HG02885 (cell line): ENCODE measurements around the gene ACOX1.
A peak's percentile ranks its signal among the peaks of the same experiment; 100 is the strongest.

Experiments
- ATAC-seq: cut with Tn5 transposase; IDR thresholded peaks from one replicate; pipeline ENCODE4 v1.9.1; 2021; ENCODE audit warnings: mild to moderate bottlenecking; ENCODE audit not compliant: unreplicated experiment, poor library complexity

Gene ACOX1

DNA sequence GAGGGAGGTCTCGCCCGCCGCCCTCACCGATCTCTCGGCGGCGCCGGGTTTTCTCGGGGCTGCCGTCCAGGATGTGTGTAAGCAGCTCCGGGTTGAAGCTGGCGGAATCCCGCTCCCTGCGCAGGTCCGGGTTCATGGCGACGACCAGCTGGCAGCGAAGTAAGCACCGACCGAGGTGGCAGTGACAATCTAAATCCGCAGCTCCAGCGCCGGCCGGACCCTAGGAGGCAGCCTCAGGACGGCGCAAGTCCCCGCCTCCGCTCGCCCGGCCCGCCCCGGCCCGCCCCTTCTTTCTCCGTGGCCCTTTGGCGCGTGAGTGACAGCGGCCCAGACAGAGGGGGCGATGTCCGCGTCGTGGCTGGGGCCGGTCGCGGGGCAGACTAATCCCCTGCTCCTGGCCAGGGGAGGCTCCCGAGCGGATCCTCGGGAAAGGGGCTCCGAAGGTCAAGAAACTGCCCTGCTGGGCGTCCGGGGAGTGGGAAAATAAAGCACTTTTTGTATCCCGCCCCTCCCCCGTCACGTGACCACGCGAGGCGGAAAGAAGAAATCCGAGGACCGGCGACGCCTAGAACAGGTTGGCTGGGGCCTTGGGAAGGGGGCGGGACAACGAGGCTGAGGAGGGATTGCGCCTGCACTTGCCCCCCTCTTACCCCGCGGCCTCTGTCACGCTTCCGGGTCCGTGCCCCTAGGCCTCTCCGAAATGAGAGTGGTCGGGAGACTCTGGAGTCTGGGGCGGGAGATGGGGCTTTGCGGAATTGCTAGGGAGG is at the start of gene ACOX1, which contains the start of gene TEN1:
Gene ACOX1 (minus strand): TSS at position 229 of the 767 bp plus-strand sequence. CDS start 93 bp downstream, at position 136.
Gene TEN1 (plus strand): TSS at position 303 of the 767 bp plus-strand sequence. CDS start 6,953 bp downstream, outside the sequence.
- peak; percentile 90 for ATAC-seq

DNA sequence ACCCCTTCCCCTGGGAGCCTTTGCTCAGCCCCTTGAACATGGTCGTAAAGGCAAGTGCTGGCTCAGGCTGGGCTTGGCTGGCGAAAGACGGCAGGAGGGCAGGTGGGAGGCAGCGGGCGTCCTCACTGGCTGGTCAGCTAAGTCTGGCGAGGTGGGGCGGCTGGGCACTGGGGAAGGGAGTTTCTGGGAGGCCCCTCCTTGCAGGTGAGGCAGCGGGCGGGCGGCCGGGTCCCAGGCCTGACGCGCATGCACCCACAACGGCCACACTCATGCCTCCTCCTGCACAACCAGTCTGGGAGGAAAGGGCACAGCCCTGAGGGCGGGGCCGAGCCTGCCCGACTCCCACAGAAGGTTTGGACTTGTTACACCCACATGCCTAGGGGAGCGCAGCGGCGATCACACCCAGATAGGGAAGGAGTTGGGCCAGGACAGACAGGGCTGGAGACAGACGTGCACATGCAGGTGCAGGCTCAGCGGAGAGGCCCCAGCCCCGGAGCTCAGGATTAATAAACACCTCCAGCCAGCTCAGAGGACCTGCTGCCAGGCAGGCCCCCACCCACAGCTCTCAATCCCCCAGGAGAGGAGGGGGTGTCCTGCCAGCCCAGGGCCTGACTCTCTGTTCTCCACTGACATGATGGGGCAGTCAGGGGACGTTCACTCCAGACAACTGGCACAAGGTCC is 48.3 kb upstream of the ACOX1 start, which contains the start of gene EVPL:
Gene EVPL (minus strand): TSS at position 148 of the 681 bp plus-strand sequence. CDS start 108 bp downstream, at position 40.
- ATAC-seq = no peak

DNA sequence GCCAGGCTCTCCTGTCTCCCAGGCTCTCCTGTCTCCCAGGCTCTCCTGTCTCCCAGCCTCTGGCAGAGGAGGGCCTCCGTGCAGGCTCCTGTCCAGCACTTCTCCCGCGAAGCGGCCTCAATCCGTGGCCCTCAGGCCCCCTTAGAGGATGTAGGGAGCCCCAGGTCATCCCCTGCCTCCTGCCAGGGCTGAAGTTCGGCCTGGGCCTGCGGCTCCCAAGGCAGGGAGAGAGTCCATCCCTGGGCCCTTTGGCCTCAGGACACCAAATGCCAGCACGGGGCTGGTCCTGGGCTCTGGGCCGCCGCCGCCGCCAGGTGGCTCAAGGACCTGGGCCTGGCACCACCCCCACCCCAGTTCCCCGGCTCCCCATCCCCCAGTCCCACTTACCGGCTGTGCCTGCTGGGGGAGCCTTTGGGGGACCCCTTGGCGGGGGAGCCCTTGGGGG is 47.8 kb upstream of the ACOX1 start:
- ATAC-seq = no peak

DNA sequence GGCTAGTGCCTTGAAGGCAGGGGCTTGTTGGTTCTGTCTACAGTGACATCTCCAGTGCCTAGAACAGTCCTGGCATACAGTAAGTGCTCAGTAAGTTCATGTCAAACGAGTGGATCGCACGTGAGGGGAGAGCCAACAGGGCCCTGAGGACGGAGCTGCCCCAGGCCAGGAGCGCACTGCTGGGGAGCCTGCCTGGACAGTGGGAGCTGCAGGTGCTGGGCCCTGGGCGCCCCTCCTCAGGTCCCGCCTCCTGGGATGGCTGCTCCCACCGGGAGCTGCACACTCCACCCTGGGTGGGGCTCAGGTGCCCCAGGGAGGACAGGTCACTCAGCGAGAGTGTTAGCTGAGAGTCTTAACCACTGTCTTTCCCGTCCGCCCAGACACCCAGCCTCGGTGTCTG is 46.3 kb upstream of the ACOX1 start:
- no peak for ATAC-seq

DNA sequence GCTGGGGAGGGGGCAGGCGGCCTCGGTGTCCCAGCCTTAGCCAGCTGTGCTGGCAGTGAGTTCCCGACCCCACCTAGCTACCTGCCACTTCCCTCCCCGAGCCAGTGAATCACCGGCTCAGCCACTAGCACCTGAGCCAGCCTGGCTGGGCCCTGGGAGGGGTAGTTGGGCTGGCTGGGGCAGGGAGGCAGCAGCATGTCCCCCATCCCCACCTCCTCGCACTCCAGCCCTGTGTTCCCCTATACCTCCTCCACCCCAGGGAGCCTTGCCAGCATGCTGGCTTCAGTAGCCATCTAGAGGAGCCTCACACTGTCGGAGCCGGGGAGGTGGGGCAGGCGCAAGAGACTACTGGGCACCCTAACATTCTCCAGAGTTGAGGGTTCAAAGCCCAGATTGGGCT is 45.4 kb upstream of the ACOX1 start:
- no peak for ATAC-seq

DNA sequence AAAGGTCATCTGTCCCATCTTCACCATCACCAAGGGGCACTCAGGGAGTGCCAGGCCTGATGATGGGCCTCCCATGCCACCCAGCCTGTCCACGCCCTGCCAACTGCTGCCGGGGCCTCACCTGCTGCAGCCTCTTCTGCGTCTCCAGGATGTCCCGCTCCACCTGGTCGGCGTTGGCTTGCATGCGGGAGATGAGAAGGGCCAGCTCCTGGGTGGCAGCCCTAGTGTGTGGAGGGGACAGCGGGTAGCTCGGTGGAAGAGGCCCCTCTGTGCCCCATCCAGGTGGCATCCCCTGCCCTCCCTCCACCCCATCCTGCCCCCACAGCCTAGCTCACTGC is 44.9 kb upstream of the ACOX1 start:
- no peak for ATAC-seq

DNA sequence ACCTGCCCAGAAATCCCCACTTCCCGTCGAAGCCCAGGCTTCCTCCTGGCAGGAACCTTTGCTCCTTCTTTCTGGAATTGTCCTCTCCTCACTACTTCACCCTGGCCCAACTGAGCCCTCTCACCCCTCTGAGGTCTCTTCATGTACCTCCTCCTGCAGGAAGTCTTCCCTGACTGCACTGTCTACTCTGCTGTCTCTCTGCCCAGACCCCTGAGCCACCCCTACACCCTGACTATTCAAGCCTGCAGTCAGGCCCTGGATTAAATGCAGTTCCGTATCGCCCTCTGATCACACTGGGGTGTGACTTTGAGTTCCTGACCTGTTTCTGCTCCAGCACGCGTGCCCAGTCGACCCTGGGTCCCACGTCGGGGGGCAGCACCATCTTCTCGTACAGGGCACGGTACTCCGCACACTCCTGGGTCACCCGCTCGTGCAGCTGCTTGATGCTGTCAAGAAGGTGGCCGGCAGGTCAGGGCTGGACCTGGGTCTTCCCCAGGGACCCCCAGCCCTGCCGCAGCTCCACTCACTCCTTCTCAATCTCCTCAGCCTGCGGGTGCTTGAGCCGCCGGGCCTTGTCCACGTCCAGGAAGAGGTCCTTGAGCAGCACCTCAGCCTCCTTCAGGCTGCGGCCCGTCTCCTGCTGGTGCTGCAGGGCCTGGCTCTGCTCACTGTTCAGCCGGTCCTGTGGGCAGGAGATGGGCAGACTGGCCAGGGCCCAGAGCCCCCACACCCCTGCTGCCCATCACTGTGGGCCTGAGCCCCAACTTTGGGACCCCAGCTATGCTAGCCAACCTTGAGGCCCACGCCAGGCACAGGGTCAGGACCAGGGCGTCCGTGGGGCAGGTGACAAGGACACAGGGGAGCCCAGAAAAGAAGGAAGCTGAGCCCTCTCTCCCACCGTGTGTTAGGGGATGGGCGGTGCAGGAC is 44.3 kb upstream of the ACOX1 start:
- ATAC-seq = no peak

DNA sequence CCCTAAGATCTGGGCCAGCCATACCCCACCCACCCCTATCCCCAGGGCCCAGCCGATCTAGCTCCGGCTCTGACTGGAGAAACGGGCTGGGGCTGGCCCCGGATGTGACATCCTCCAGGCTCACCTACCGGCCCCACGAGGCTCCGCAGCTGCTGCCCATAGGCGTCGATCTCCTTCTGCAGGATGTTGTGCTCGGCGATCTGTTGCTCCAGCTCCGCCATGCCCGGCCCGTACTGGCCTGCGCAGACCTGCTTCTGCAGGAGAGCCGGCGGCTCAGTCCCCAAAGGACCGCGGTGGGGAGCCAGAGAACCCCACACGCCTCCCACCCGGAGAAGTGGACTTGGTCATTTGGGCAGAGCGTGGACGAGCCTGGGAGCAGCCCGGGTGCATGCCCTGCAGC is 43.3 kb upstream of the ACOX1 start:
- ATAC-seq = no peak

DNA sequence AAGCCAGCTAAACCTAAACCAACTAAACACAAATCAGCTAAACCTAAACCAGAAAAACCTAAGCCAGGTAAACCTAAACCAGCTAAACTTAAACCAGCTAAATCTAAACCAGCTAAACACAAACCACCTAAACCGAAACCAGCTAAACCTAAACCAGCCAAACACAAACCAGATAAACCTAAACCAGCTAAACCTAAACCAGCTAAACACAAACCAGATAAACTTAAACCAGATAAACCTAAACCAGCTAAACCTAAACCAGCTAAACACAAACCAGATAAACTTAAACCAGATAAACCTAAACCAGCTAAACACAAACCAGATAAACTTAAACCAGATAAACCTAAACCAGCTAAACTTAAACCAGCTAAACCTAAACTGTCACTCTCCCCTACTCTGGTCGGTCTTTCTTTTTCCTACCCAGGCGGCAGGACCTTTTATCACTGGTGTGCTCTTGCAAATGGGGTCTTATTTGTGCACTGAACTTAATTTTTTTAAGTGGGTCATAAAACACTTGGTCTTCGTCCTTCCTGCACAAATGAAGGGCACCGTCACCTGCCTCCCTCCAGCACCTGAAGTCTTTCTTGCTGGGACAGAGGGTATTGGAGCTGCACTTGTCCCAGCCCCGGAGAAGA is 41.0 kb upstream of the ACOX1 start:
- no peak for ATAC-seq

DNA sequence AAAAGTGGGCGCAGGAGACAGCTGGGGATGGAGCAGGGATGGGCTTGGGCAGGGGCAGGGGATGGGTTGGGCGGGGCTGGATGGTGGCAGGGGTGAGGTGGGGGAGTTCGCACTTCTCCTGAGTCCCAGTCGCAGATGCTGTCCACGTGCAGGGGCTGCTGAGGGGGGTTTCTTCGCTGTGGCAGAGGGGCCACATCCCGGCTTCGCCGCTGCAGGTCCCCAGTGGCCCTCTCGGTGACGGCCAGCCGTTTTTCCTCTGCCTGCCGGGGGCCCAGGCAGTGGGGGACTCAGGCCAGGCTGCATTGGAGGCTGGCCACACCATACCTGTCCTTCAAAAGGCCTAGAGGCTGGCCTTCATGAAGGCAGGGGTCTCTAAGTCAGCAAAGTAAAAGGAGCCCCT is 39.8 kb upstream of the ACOX1 start:
- ATAC-seq = no peak

DNA sequence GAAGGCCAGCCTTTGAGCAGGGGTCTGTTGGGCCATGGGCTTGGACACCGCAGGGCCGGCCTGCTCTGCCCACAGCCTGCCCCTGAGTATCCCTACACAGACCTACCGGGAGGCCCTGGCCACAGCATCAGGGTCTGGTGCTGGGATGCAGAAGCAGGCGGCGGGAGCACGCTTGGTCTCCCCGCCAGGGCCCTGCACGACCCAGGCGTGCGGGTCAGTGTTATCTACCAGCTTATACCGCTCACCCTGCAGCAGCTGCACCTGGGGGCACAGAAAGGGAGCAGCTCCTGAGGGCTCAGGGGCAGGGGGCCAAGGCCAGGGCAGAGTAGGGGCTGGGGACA is 39.3 kb upstream of the ACOX1 start:
- ATAC-seq = no peak

DNA sequence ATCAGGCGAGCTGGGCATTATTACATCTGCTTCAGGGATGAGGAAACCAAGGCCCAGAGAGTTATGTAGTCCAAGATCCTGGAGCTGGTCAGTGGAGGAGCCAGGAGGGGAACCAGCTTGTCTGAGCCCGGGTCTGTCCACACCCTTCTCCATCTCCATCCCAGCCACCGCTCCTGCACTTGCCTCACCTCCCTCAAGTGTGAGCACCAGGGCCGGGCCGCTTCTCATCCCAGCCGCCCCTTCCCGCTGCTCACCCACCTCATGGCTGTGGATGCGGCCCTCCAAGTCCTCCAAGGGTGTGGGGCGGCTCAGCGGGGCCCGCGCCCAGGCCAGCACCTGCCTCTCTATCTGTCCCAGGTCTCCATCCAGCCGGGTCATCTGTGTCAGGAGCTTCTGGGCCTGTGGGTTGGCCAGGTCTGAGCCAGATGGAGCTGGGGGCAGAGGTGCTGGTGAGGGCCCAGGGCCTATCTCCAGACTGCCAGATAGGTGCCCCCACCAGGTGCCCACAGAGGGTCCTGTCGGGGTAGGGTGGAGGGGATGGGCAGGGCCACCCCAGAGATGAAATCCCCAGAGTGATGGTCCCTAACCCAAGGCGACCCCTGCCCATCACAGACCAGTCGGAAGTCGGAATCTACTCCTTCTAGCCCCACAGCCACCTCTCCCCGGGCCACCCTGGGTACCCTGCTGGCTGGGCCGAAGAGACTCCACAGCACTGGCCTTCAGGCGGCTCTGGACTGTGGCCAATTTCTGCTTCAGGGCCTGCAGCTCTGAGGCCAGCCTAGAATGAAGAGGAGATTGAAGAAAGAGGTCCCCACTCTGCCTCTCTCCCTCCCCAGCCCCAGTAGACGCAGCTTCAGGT is 38.7 kb upstream of the ACOX1 start:
- no peak for ATAC-seq

DNA sequence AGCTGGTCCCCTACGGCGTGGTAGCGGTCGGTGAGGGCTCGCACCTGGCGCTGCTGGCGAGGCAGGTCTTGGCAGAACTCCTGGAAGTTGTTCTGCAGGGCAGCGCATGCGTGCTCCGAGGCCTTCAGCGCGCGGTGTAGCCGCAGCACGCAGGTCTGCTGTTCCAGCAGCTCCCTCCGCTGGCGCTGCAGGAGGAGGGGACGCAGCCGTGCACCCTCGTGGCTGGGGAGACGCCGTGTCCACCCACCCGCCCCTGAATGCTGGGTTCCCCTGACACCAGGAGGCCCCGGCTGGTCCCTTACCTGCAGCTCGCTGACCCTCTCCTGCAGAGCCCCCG is 35.9 kb upstream of the ACOX1 start:
- ATAC-seq = no peak

DNA sequence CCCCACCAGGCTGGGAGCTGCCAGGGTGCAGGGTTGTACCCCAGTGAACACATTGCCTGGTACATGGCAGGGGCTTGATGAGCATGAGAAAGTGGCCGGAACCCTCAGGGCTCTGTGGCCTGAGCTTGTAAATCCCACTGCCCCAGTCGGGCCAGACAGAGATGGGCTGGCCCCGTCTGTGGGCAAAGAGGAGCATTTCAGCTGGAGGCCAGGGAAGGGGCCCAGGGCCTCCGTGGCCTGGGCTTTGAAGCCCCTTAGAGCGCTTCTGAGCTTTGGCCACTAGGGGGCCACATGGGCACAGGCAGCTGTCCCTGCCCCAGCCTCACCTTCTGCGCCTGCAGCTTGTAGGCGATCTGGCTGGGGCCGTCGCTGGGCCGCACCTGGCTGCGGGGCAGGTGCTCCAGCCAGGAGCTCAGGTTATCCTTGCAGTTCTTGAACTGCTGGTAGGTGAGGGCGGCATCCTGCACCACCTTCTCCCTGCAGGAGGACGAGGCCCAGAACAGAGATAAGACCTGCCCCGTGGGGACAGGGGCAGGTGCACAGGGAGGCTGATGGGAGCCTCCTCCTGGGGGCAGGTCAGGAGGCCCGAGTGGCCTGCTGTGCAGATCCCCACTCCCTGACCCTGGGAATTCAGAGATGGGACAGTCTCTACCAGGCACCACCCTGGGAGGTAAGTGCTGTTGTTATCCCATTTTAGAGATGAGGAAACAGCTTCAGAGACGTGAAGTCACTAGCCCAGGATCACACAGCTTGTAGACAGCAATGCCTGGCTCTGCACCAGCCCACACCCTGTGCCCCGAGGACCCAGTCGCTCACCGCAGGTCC is 35.3 kb upstream of the ACOX1 start:
- no peak for ATAC-seq

DNA sequence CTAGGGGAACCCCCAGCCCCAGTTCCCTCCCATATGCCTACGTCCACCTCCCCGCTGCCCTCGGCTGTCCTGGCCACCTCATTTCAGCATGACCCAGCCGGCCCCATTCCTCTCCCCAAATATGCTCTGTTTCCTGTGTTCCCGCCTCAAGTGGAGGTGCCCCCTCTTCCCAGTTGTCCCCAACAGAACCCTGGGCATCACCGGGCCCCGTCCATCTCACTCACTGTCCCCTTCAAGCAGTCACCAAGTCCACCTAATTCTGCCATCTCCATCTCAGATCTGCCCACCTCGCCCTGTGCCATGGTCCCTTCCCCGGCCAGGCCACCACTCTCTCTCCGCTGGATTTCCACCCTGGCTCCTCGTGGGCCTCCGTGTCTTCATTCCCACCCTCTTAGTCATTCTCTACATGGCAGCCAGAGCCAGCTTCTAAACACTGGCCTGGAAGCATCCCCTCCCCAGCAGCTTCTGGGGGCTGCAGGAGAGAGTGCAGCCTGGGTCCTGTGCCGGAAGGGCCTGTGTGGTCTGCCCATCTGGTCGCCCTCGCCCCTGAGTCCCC is 34.5 kb upstream of the ACOX1 start:
- ATAC-seq = no peak

DNA sequence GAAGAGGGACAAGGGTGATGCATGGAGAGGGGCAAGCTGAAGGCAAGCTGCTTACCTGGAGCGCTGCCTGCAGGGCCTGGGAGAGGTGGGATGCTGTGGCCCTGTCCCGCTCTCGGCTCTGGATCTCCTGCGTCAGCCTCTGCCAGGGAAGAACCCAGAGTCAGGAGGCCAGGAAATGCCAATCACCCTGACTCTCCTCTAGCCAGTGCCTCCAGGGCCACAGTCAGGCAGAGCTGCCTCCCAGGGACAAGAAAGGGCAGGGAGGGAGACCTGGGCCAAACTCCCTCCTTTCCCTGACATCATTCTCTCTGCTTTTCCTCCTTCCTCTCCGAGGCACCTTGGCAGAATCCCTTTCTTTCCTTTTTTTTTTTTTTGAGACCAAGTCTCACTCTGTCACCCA is 33.0 kb upstream of the ACOX1 start:
- ATAC-seq = no peak

DNA sequence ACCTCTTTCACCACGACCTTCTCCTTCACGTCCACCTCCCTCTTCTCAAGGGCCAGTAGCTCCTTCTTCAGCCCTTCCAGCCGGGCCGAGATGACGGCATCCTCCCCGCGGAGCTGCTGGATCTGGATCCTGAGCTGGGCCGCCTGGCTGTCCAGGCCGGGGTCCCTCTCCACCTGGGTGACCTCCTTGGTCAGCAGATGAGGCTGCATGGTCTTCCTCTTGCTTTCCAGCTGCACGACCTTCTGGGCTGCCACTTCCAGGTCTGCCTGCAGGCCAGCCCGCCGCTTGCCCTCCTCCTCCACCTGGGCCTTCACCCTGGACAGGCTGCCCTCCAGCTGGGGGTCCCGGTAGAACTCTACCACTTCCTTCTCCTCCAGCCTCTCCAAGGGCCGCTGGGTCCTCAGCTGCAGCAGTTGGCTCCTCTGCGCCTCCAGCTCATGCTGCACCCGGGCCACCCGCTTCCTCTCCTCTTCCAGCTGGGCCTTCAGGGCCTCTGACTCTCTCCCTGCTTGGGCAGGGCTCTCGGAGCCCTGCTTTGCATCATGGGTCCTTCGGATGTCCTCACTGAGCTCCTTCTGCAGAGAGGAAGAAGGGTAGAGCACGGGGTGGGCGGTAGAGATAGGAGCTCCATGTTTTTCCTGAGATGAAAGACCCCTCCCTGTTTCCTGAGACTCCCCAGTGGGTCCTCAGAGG is 31.1 kb upstream of the ACOX1 start:
- no peak for ATAC-seq

DNA sequence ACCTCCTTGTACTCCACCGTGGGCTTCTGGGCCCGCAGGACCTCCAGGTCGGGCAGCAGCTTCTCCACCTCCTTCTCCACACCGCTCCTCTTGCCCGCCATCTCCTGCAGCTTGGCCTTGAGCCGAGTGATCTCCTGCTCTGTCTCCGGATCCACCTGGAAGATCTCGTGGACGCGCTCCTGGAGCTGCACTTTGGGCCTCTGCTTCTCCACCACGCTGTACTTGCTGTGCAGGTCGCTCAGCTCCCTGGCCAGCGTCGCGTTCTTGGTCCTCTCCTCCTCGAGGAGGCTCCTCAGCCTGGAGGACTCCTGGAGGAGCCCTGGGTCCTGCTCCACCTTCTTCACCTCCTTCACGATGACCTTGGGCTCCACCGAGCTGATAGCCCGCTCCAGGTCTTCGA is 30.5 kb upstream of the ACOX1 start:
- ATAC-seq = no peak
